NB4 (cell line): ENCODE measurements around the gene PLA2G2F.

Source experiments
- MYC ChIP-seq: IDR thresholded peaks from 2 replicates; pipeline ENCODE4 v1.6.1; 2011; ENCODE audit warnings: low read depth, low read length
- POLR2A ChIP-seq: IDR thresholded peaks from 2 replicates; pipeline ENCODE4 v1.6.1; 2011; ENCODE audit warnings: mild to moderate bottlenecking; ENCODE audit not compliant: insufficient read length; ENCODE audit errors: extremely low read depth
- TF ChIP-seq, protein P1 (sequence below): IDR thresholded peaks from one replicate; pipeline ENCODE4 v1.5.1; 2012; ENCODE audit warnings: low read depth, low read length
- TF ChIP-seq, protein P2 (sequence below): IDR thresholded peaks from 2 replicates; pipeline ENCODE4 v1.6.1; 2011; ENCODE audit warnings: low read depth, low read length

DNA sequence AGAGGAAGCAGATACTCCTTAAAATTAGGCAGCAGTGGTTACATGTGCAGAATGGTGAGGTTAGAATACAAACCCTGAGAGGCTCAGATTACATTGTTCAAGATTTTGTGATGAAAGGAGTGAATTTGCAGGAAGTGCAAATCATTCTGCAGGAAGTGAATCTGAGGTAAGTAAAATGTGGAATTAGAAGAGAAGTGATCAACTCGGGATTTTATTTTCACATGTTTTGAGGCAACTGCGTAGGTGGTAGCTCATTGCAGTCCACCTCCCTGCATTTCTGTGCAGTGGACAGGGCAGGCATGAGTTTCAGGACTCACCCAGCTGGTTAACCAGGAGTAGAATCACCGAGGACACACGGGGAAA, 49.3 kb downstream of the PLA2G2F start:
- TF ChIP-seq, protein P1, sequence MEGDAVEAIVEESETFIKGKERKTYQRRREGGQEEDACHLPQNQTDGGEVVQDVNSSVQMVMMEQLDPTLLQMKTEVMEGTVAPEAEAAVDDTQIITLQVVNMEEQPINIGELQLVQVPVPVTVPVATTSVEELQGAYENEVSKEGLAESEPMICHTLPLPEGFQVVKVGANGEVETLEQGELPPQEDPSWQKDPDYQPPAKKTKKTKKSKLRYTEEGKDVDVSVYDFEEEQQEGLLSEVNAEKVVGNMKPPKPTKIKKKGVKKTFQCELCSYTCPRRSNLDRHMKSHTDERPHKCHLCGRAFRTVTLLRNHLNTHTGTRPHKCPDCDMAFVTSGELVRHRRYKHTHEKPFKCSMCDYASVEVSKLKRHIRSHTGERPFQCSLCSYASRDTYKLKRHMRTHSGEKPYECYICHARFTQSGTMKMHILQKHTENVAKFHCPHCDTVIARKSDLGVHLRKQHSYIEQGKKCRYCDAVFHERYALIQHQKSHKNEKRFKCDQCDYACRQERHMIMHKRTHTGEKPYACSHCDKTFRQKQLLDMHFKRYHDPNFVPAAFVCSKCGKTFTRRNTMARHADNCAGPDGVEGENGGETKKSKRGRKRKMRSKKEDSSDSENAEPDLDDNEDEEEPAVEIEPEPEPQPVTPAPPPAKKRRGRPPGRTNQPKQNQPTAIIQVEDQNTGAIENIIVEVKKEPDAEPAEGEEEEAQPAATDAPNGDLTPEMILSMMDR = no peak
- TF ChIP-seq POLR2A (no peak), MYC (no peak)
- TF ChIP-seq, protein P2, sequence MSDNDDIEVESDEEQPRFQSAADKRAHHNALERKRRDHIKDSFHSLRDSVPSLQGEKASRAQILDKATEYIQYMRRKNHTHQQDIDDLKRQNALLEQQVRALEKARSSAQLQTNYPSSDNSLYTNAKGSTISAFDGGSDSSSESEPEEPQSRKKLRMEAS = peak; percentile 24; the same call in 1 of the 2 replicates
